C4-2B (cell line): ENCODE data around the gene CAPN6.

Experiments
- H3K27ac ChIP-seq: fragments of 450-650 bp; 2 replicates; pipeline ENCODE4 v1.5.1; 2017
- CTCF ChIP-seq: fragments of 450-650 bp; conservative IDR thresholded peaks from 2 replicates; pipeline ENCODE4 v1.5.1; 2017; ENCODE audit warnings: mild to moderate bottlenecking
- ZFX ChIP-seq: fragments of 450-650 bp; IDR thresholded peaks from 2 replicates; pipeline ENCODE4 v1.6.1; 2017

CAPN6 gene

GRCh38 chrX:111284631-111285293, 14.5 kb upstream of the CAPN6 start:
- TF ChIP-seq CTCF (no peak), ZFX (no peak)
- no peak overlapping the region for H3K27ac ChIP-seq

- no peak overlapping the region for H3K27ac ChIP-seq
- no peak for TF ChIP-seq CTCF
- no peak for TF ChIP-seq ZFX
Measured at GRCh38 chrX:111283446-111283845, 13.2 kb upstream of the CAPN6 start.

- no peak for TF ChIP-seq CTCF
- TF ChIP-seq ZFX, result no peak
- H3K27ac ChIP-seq, result no peak overlapping the region
Measured at GRCh38 chrX:111282991-111283390, 12.7 kb upstream of the CAPN6 start.

GRCh38 chrX:111282139-111282538, 11.9 kb upstream of the CAPN6 start:
- no peak for TF ChIP-seq ZFX
- no peak for TF ChIP-seq CTCF
- no peak overlapping the region for H3K27ac ChIP-seq

- TF ChIP-seq ZFX (no peak), CTCF (no peak)
- no peak overlapping the region for H3K27ac ChIP-seq
Measured at GRCh38 chrX:111268506-111268905, 1.8 kb downstream of the CAPN6 start.

GRCh38 chrX:111265486-111265885, 4.8 kb downstream of the CAPN6 start:
- TF ChIP-seq CTCF (no peak), ZFX (no peak)
- no peak overlapping the region for H3K27ac ChIP-seq

GRCh38 chrX:111264385-111264784, 5.9 kb downstream of the CAPN6 start:
- H3K27ac ChIP-seq, result no peak overlapping the region
- TF ChIP-seq CTCF (no peak), ZFX (no peak)
